IPS DF 6.9 (cell line): ENCODE results near the gene TET2.

Source experiments
- DNase-seq: peaks from one replicate; pipeline ENCODE4 v3.0.0-alpha.2; 2013; ENCODE audit warnings: low read depth, low spot score
- H3K27ac ChIP-seq: one replicate; pipeline ENCODE4 v1.5.1; 2013; ENCODE audit warnings: low read length, control low read depth
- H3K27me3 ChIP-seq: 2 replicates; pipeline ENCODE4 v1.6.1; 2013; ENCODE audit warnings: mild to moderate bottlenecking, low read length; ENCODE audit not compliant: control insufficient read depth, insufficient read depth
- H3K36me3 ChIP-seq: 2 replicates; pipeline ENCODE4 v1.6.1; 2013; ENCODE audit warnings: low read length; ENCODE audit not compliant: control insufficient read depth, insufficient read depth
- H3K4me1 ChIP-seq: 2 replicates; pipeline ENCODE4 v1.6.1; 2013; ENCODE audit warnings: low read length; ENCODE audit not compliant: control insufficient read depth, insufficient read depth
- H3K4me3 ChIP-seq: 2 replicates; pipeline ENCODE4 v1.5.1; 2013; ENCODE audit warnings: mild to moderate bottlenecking, low read length
- H3K9me3 ChIP-seq: 2 replicates; pipeline ENCODE4 v1.6.1; 2013; ENCODE audit warnings: low read length, inconsistent platforms; ENCODE audit not compliant: control insufficient read depth, insufficient read depth
- WGBS: extraction: QIAGEN DNeasy Blood & Tissue Kit; methylation state at CpG from one replicate; pipeline ENCODE4 v1.1.7; 2013; ENCODE audit warnings: mixed read lengths, missing lambda C conversion rate; ENCODE audit not compliant: insufficient read length, insufficient coverage; 5-methylcytosine and 5-hydroxymethylcytosine counted together

TET2 gene

DNA sequence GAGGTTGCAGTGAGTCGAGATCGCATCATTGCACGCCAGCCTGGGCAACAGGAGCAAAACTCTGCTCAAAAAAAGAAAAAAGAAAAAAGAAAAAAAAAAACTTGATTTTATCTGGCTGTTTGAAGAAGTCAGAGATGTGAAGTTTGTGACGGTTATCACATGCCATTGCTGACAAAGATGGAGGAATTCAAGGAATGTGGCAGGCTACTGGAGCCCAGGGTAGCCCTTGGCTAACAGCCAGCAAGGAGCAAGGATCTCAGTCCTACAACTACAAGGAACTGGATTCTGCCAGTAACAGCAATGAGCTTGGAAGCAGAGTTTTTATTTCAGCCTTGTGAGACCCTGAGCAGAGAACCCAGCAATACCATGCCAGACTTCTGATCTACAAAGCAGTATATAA lies 24.3 kb upstream of the TET2 start:
- no peaks in the 10 kb centered on the region for H3K27me3 ChIP-seq
- H3K9me3 ChIP-seq = no peaks in the 10 kb centered on the region; the same call in 1 of the 2 replicates
- no peaks in the 10 kb centered on the region for H3K4me1 ChIP-seq
- no CpG with 5 or more reads among the region's 4 CpGs for WGBS
- H3K27ac ChIP-seq = no peak overlapping the region
- H3K36me3 ChIP-seq = no peaks in the 10 kb centered on the region
- DNase-seq = peak; percentile 39
- H3K4me3 ChIP-seq = no peak overlapping the region

DNA sequence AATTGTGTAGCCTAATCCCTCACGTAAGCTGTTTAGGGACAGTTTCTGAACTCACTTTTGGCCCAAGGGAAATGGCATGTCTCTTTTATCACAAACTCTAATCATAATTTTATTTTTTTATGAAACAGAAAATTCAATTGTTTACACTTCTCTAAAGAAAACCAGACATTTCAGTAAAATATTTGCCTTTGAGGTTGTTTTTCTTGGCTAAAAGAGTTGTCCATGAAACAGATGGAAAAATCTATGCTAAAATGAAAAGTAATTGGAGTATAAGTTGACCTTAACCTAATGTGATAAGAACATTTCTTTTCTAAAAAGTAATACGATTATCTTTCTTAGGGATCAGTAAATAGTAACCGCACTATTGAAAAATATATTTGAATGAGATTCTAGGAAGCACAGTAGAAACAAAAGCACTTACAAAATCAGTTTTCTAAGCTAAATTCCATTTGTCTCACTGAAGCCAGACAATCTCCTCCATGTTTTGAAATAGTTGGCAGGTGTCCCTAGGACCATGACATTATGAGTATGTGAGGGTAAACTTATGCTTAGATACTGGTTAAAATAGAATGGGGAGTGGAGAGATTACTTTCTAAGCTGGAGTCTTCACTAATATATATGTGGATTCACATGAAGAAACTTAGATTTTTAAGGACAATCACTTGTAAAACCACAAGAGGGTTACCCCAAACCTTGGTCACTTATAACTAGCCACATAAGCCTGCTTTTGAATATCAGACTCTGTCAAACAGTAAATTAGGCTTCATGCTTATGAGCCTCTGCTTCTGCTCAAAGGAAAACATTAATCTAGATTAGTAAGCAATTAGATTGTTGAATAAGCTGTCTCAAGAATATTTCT lies 20.1 kb upstream of the TET2 start:
- no peak for DNase-seq
- Histone ChIP-seq H3K4me3 (no peak overlapping the region), H3K27ac (no peak overlapping the region), H3K36me3 (no peaks in the 10 kb centered on the region), H3K27me3 (no peaks in the 10 kb centered on the region), H3K4me1 (no peaks in the 10 kb centered on the region), H3K9me3 (no peaks in the 10 kb centered on the region)
- no CpG with 5 or more reads among the region's 3 CpGs for WGBS

DNA sequence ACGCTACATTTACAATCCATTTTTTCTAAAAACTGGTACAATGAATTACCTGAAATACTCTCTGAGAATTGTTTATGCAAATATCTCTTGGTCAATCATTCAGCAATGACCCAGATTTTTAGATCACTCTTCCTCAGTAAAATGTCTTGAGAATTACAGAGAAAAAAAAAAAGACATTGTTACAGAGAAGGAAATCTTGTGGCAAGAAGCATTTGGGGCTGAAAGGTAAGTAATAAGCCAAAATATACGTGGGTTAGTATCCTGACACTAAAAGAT lies 19.6 kb upstream of the TET2 start:
- H3K27me3 ChIP-seq = no peaks in the 10 kb centered on the region
- no peak overlapping the region for H3K4me3 ChIP-seq
- DNase-seq = no peak
- no peaks in the 10 kb centered on the region for H3K4me1 ChIP-seq
- no peak overlapping the region for H3K27ac ChIP-seq
- no peaks in the 10 kb centered on the region for H3K9me3 ChIP-seq
- no peaks in the 10 kb centered on the region for H3K36me3 ChIP-seq
- no CpG with 5 or more reads among the region's 2 CpGs for WGBS

DNA sequence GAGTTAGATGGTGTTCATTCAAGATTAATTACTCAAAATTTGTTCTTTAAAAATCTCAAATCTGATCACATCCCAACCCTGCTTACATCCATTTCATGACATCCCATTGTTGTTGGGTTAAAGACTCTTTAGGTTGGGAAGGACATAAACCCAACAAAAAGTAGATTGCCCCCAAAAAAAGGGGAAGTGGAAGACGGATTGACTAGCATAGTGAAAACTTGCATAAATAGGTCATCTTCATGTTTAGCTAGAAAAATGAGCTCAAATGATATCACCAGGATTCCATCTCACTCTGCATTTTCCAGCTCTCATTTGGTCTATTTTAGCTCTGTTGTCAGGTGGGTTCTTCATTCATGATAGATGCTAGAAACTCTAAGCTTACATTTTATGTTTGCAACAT lies 18.5 kb upstream of the TET2 start:
- no peak overlapping the region for H3K27ac ChIP-seq
- no peaks in the 10 kb centered on the region for H3K9me3 ChIP-seq
- no peaks in the 10 kb centered on the region for H3K27me3 ChIP-seq
- DNase-seq = no peak
- no peak overlapping the region for H3K4me3 ChIP-seq
- no peaks in the 10 kb centered on the region for H3K4me1 ChIP-seq
- no peaks in the 10 kb centered on the region for H3K36me3 ChIP-seq
- no CpG with 5 or more reads among the region's 1 CpG for WGBS

DNA sequence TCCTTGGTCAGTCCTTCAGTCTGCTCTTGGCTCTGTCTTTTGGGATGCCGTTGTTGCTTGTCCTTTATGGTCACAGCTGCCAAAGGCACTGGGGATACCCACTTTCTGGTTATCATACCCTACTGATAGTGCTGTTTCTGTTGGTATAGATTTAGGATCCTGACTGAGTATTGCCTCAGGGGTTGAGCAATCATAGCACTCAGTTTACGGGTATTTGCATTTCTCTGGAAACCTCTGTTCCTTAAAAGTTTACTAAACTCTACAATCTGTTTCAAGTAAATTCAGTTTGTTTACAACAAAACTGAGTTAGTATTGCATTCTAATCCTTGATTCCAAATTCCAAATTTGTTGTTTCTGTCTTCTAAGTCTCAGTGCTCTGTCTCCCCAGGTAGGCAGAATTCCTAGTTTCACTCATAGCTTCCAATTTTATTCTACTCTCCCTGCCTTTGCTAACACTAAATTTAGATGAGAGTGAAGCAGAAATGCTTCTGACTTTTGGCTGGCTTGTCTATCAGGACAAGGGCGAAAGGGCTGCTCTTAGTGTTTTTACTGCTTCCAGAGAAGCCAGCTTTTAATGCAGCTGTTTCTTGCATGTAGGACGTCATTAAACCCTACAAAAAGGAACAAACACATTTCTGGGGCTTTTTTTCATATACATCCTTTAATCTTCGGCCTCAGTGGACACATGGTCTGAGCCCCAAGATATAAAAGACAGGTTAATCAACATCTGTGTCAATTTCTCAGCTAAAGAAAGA lies 17.2 kb upstream of the TET2 start:
- no peaks in the 10 kb centered on the region for H3K27me3 ChIP-seq
- DNase-seq = no peak
- no CpG with 5 or more reads among the region's 5 CpGs for WGBS
- H3K4me3 ChIP-seq = no peak overlapping the region
- H3K9me3 ChIP-seq = no peaks in the 10 kb centered on the region
- no peaks in the 10 kb centered on the region for H3K36me3 ChIP-seq
- H3K27ac ChIP-seq = no peak overlapping the region
- no peaks in the 10 kb centered on the region for H3K4me1 ChIP-seq

DNA sequence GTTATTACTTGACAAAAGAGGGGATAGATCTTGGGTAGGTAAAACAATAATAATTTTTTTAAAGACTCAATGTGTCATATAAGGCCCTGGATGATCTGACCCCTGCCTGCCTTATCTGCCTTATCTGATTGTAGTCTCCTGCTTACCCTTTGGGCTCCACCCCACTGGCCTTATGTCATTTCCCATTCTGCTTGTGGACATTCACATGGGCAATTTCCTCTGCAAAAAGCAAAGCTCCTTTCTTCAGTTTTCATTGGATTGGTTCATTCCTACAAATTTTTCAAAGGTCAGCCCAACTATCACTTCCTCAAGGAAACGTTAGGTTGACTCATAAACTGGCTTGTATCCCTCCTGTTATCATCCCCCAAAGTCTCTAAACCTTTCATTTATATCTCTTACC lies 15.7 kb upstream of the TET2 start:
- Histone ChIP-seq H3K4me3 (no peak overlapping the region), H3K36me3 (no peaks in the 10 kb centered on the region), H3K27me3 (no peaks in the 10 kb centered on the region), H3K9me3 (no peaks in the 10 kb centered on the region), H3K27ac (no peak overlapping the region), H3K4me1 (no peaks in the 10 kb centered on the region)
- no peak for DNase-seq
- no CpG with 5 or more reads among the region's 1 CpG for WGBS

DNA sequence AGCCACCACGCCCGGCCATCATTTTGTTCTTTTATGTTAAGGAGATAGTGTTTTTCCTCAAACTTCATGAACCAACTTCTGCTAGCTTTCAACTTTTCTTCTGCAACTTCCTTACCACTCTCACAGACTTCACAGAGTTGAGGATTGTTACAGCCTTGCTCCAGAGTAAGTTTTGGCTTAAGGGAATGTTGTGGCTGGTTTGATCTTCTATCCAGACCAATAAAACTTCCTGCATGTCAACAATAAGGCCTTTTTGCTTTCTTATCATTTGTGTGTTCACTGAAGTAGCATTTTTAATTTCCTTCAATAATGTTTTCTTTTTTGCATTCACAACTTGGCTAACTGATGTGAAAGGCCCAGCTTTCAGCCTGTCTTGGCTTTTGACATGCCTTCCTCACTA lies 12.7 kb upstream of the TET2 start:
- WGBS = no CpG with 5 or more reads among the region's 2 CpGs
- H3K4me3 ChIP-seq = no peak overlapping the region
- no peaks in the 10 kb centered on the region for H3K27me3 ChIP-seq
- H3K36me3 ChIP-seq = no peaks in the 10 kb centered on the region
- no peaks in the 10 kb centered on the region for H3K9me3 ChIP-seq
- H3K27ac ChIP-seq = no peak overlapping the region
- DNase-seq = no peak
- H3K4me1 ChIP-seq = no peaks in the 10 kb centered on the region

DNA sequence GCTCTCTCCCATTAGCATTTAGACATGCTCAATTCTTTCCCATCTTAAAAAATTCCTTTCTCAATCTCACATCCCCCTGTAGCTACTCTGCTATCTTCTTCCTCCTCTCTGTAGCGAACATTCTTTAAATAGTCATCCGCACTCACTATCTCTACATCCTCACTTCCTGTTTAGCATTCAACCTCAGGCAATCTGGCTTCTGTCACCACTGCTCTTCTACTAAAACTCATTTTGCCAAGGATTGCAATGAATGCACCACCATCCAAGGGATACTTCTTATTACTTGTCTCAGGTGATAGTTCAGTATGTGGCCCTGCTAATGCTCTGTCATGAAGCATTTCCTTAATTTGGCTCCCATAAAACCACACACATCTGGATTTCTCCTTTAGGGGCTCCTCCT lies 10.9 kb upstream of the TET2 start:
- no peak overlapping the region for H3K27ac ChIP-seq
- no peak for DNase-seq
- 100% methylated on average over 2 of the region's 2 CpGs for WGBS

DNA sequence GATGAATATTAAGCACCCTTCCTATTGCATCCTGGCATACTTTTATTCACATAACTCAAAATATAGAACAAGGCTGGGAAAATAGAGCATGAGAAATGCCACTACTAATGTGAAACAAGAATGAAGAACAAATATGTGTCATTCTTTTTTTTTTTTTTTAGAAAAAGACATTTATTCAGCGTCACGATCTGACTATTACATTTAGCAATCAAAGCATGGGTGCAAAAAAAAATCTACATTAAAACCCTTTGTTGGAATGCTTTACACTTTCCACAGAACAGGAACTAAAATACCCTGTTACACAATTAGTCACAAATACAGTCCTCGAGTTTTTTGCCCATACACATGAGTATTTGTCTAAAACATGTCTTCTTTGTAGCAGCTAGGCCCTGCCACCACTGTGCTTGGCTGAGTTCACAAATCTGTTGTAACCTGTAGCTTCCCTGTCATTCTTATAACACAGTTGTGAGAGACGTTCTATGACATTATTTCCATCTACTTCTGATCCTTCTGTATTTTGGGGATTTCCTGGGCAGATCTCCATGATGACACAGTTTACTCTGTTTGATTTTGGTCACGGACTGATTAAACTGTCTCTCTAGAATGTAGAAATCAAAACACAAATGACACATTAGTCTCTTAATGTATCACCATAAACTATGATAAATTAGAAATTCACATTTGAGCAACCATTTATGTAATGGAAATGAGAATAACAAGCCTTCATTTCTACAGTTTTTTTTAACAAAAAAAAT lies 9.4 kb upstream of the TET2 start:
- DNase-seq = no peak
- Histone ChIP-seq H3K4me3 (no peak overlapping the region), H3K36me3 (no peaks in the 10 kb centered on the region), H3K27ac (no peak overlapping the region), H3K9me3 (no peaks in the 10 kb centered on the region), H3K27me3 (0 out of 2 replicates have a peak, but pooled peaks cover under 1% of the 10 kb centered on the region), H3K4me1 (no peaks in the 10 kb centered on the region)
- no CpG with 5 or more reads among the region's 5 CpGs for WGBS

More for the DNA sequence above, 10.9 kb upstream of the TET2 start:
- Histone ChIP-seq H3K4me3 (no peak overlapping the region), H3K4me1 (no peaks in the 10 kb centered on the region), H3K36me3 (no peaks in the 10 kb centered on the region), H3K27me3 (no peaks in the 10 kb centered on the region), H3K9me3 (no peaks in the 10 kb centered on the region)

DNA sequence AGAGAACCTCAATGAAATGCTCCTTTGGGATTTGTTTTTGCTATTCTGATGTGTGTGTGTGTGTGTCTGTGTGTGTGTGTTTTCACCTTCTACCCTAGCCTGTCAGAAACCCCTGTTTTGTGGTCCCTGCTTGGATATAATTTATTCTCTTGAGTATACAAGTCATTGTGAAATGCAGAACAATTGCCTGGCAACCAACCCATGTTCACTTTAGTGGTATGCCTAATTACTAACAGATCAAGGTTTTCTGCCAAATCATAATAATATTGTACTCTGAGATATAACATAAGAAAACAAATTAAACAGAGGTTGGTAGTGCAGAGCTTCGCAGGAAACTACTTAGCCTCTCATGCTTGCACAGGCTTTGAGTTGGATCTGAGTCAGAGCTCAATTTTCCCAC lies 7.0 kb upstream of the TET2 start:
- no CpG with 5 or more reads among the region's 1 CpG for WGBS
- peaks cover 13% of the 10 kb centered on the region for H3K27me3 ChIP-seq
- DNase-seq = no peak

More for the DNA sequence above, 7.0 kb upstream of the TET2 start:
- no peak overlapping the region for H3K4me3 ChIP-seq
- no peaks in the 10 kb centered on the region for H3K36me3 ChIP-seq
- no peak overlapping the region for H3K27ac ChIP-seq
- H3K4me1 ChIP-seq = no peaks in the 10 kb centered on the region
- no peaks in the 10 kb centered on the region for H3K9me3 ChIP-seq
